KG1 (cell line): Measurements from ENCODE around the gene NT5DC4.

Source experiments
- DNase-seq: peaks from one replicate; lab custom pipeline; 2025; lab: John Stamatoyannopoulos, UW

NT5DC4 gene

DNA sequence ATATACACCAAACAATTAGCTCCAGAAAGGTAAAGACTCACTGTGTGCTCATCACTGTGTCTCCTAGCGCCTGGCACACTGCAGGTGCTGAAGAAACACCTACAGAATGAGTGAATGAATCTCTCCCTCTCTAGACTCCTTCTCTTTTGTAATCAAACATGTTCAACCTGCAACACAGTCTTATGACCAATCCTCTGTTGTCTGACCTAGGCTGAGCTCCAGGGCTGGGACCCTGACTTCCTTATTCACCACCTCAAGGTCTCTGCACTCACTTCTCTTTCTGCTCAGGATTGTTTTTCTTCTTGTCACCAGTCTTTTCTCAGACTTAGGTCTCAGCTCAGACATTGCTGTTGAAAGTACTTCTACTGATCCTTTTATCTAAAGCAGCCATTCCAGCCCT lies 33.7 kb downstream of the NT5DC4 start:
- DNase-seq, result no peak

DNA sequence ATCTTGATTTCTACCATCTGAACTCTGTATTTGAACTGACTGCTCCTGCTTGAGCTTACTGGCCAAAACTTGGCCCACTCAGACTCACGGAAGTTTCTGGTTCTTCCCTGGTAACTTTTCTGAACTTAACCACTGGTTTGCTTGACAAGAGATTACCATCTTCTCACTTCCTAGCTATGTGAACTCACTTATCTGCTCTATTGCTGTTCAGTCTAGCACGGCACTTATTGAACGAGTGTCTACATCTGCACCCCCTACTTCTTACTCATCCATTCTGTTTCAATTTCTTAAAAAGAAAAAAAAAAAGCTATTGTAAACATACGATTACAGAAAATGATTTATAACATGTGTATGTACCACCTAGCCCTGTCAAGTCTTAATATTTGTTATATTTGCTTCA lies 34.6 kb downstream of the NT5DC4 start:
- no peak for DNase-seq

DNA sequence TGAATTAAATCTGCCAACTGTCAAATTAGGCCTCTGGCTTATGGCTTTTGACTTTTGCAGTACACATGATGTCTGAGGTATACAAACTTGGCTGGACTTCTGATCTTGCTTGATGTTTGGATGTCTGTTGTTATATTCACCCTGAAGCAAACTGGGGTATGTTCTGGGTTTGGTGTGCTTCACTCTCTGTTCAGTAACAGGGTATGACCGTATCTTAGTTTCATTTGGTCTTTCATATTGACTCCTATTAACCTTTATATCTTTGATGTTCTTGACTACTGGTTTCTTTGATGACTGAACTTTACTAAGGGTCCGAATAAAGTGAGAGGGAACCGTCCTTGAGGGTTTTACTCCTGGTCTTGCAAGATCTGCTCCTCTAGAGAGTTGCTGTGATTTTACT lies 35.4 kb downstream of the NT5DC4 start:
- DNase-seq, result no peak

GRCh38 chr2:112757265-112757664 lies 36.4 kb downstream of the NT5DC4 start:
- no peak for DNase-seq

DNA sequence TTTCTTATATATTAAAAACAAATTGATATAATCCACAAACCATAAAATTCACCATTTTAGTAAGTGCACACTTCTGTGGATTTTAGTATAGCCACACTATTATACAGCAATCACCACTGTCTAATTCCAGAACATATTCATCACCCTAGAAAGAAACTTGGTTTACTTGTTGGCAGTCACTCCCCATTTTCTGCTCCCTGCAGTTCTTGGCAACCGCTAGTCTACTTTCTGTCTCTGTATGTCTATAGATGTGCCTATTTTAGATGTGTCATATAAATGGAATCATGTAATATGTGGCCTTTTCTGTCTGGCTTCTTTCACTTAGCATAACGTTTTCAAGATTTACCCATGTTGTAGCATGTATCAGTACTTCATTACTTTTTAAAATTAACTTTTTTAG lies 37.9 kb downstream of the NT5DC4 start:
- DNase-seq, result no peak

- no peak for DNase-seq
Measured at GRCh38 chr2:112760149-112760548, 39.3 kb downstream of the NT5DC4 start.

DNA sequence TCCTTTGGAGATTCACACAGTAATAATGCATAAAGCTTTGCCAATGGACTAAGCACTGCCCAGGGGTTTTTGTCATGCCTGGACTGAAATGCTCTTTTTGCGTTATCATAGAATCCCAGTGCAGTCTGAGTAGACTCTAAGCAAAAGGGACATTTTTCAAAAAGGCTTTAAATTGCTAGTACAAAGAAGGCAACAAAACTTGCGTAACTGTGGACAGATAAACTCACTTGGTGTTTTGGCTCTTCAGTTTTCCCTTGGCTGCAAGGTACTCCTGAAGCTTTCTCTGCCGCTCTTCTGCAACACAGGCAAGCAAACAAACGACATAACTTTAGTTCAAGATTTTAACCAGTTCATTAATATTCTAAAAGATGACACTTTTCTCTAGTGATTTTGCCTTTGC lies 41.5 kb downstream of the NT5DC4 start:
- DNase-seq, result no peak

DNA sequence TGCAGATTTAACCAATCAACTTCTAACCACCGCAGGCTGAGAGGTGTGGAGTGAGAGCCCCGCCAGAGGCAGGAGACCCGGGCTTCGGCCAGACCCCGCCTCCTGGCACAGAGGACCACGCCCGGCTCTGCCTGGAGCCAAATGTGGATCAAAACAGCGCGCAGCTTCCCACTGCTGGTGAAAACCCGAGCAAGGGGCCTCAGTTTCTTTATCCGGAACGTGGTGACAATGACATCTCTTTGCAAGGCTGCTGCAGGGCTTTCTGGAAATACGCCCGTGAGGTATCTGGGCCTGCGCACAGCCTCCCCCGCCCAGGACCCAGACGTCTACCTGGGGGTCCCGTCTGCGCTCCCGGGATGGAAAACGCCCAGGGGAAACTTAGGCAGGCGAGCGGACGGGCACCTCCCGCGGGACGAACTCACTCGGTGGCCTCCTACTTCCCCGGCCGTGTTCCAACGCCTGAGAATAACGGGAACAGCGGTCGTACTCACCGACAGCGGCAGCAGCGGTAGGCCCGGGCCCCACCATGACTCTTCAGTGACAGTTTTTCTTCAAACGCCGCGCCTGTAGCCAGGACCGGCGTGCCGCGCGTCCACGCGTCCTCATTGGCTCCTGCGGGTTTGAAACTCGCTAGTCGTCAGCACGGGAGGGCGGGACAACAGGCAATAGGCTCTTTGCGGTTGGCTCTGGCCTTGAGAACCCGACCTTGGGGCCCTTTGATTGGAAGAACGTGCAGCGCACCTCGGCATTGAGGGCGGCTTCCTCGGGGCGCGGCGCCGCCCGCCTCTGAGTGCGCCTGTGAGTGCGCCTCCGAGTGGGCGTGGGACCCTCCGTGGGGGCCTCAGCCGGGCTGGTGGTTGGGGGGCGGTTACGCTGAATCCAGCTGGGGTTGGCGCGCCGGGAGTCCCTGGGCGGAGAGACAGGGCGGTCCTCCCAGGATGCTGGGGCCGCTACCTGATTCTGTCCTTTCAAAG lies 43.5 kb downstream of the NT5DC4 start, which contains the start of gene CKAP2L:
CKAP2L (minus strand) TSS at position 539 of the 974 bp plus-strand sequence; CDS start at position 528, 11 bp downstream.
- peak; percentile 88 for DNase-seq

GRCh38 chr2:112765251-112765650 lies 44.4 kb downstream of the NT5DC4 start:
- no peak for DNase-seq

GRCh38 chr2:112767693-112768330 lies 47.0 kb downstream of the NT5DC4 start:
- DNase-seq, result no peak

- DNase-seq, result no peak
Measured at GRCh38 chr2:112768432-112768831, 47.6 kb downstream of the NT5DC4 start.

DNA sequence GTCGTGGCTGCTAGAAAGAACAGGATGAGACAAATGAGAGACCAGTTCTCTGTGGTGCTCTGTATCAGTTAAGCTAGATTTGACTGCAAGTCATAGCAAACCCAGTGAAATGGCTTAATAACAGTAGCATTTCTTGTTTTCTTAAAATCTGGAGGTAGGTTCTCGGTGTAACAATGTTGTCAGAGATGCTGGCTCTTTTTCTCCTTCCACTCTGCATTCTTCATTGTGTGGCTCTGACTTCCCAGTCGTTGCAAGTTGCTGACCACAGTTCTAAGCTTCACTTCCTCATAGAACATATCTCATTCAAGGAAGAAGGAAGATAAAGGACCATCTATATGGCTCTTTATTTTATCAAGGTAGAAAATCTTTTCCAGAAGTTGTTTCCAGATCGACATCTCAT lies 51.5 kb downstream of the NT5DC4 start:
- DNase-seq, result no peak

DNA sequence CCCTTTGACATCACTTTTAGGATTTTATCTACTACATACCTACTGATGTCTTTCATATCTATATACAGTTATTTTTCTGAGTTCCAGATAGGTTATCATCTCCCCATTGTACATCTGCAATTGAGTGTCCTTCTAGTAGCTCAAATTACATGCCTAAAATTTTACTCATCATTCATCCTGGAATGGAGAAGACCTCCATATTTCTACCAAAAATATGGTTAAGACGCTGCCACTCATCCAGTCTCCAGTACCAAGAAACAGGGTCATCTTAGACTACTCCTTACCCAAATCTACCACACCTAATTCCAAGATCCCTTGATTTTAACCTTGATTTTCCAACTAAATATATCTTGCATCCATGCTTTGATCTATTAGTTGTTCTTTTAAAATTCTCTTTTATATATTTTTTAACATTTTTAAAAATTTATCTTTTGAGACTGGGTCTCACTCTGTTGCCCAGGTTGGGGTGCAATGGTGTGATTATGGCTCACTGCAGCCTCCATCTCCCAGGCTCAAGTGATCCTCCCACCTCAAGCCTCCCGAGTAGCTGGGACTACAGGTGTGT lies 52.2 kb downstream of the NT5DC4 start:
- no peak for DNase-seq

GRCh38 chr2:112773556-112773955 lies 52.7 kb downstream of the NT5DC4 start:
- no peak for DNase-seq

DNA sequence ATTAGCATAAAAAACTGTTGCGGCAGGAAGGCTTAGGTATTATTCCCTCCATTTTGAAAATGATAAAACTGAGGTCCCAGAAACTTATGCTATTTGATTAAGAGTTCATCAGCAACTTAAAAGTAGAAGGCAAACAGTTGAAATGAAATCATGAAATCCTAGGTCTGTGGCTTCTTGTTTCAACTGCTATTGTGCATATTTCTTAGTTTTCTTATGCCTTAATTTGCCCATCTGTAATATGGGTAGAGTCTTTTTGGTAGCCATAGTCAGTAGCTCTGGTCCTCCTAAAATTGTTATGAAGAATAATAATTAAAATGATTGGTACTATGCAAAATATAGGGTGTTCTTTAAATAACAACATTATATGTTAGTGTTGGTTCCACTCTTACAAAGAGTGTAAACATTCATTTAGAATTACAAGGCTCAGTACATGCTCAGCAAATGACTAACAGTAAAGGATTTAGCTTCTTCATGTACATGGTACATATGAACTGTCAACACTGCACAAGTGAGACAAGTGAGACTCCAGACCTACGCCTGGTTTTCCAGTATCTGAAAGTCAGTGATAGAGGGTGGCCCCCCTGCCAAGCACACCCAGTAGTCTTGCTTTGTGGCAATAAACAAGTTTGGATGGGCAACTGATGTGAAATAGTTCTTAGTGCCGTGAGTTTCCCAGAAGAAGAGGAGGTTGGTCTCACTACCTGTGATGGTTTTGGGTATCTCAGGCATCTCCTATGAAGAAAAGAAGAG lies 53.9 kb downstream of the NT5DC4 start:
- DNase-seq, result no peak

DNA sequence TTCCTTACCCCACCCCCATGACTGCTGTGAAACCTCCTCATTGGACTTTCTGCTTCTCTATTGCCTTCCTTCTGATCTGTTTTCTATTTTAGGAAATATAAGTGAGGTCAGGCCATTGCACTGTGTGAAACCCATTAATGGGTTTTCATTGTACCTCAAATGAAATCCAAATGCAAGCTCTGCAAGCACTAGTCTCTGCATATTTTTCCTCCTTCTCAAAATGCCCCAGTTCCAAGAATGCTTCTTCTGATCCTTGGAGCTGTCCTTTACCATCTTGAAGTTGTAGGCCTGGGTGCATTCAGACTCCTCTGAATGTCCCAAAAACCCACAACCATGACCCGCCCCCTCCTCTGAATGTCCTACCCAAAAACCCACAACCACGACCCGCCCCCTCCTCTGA lies 55.3 kb downstream of the NT5DC4 start:
- no peak for DNase-seq

DNA sequence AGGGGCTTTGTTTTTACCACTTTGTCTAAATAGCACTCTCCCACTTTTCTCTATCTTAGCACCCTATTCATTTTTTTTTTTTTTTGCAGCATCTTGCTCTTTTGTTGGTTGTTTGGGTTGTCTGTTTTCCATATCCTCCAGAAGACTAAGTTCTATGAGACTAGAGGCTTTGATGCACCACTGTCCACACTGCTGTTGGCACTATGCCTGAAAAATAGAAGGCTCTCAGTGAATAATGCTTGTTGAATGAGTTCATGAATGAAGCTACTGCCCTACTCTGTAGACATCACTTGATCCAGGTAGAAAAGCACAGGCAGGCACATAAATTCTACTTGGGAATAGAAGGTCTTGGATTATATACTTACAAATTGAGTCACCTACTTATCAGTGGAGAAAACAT lies 56.2 kb downstream of the NT5DC4 start:
- DNase-seq, result no peak

DNA sequence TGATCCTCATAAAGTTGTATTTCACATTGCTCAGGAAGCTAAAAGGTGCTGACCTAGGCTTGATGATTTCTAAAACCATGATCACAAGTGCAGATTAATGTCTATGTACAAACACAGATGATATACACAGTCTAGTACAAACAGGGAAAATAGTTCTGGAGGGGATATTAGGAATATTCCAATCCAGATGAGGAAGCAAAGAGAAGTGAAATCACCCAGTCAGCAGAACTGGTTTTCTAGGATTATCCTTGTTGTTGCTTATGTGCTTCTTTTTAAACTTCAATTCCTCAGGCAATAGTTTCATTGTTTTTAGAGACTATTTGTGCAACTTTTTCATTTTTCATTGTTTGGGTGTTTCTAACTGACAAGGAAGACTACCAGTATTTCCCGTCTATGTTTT lies 58.8 kb downstream of the NT5DC4 start:
- no peak for DNase-seq

- no peak for DNase-seq
Measured at GRCh38 chr2:112782234-112782799, 61.5 kb downstream of the NT5DC4 start.

DNA sequence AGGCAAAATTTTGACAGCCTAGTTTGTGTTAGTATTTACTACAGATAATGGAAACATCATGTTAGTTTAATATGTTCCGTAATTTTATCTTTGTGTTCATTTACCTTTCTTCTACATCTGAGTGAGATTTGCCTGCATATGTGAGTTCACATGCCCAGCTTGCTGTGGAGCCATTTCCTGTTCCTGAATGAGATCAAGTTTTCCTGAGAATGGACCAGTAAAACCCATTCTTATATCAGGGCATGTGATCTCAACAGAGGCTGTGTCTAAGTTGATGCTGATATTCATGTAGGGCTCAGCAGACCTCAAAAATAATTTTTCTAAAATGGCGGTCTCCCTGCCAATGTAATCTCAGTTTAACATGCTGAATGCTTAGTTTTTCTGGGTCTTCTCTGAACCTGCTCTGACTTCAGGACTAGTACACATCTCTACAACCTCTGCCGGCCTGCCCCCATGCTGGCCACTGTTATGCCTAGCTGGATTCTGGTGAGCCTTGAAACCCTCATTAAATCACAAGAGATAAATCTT lies 62.4 kb downstream of the NT5DC4 start:
- DNase-seq, result no peak
